ENCODE data around the gene EGLN2. TPM values are rescaled to one million over a fixed set of nuclear protein-coding genes. Genes with fewer than 3 reads are reported as not detected.

EGLN2 gene
- 74.6 to 83.1 TPM (median 83.0 TPM) in 3 replicates for total RNA-seq
- long read RNA-seq, transcript EGLN2-207 (5 exons, 2,821 nt): minor isoform, 17 of 250 reads
- long read RNA-seq, transcript EGLN2-201 (6 exons, 2,102 nt): major isoform, 218 of 250 reads
- long read RNA-seq, partial matches to known transcripts: 5 of 250 reads
- long read RNA-seq, other reads (novel, unspliced or antisense): 8 of 250 reads

- H3K9me3 Mint-ChIP-seq (ENCODE audit: low read depth): no peaks in the 10 kb centered on the region
- H3K27ac Mint-ChIP-seq (ENCODE audit: unreplicated experiment): peak within 1 kb of the TSS; percentile 95
- peak; percentile 100 for DNase-seq (ENCODE audit: low spot score)
- no peaks in the 10 kb centered on the region for H3K27me3 Mint-ChIP-seq (ENCODE audit: low read depth)
- peaks cover 10% of the 10 kb centered on the region for H3K36me3 Mint-ChIP-seq (ENCODE audit: low read depth)
- TF ChIP-seq CTCF (IDR thresholded peaks at IDR 0.05): peak; percentile 54
- peaks cover 52% of the 10 kb centered on the region for H3K4me1 Mint-ChIP-seq (ENCODE audit: low read depth)
- peak within 1 kb of the TSS; percentile 92 for H3K4me3 Mint-ChIP-seq (ENCODE audit: unreplicated experiment)
These were observed at the start of gene EGLN2 for GRCh38 chr19:40798683-40799557. Gene EGLN2 (plus strand): TSS chr19:40799191. CDS start chr19:40800573, 1,382 bp downstream.

GRCh38 chr19:40750058-40750873 is 48.7 kb upstream of the EGLN2 start, which contains the start of gene ACTMAP:
Gene ACTMAP (minus strand): TSS chr19:40750477. CDS start chr19:40749803, 674 bp downstream.
- Mint-ChIP-seq H3K4me1 (ENCODE audit: low read depth) (peaks cover 55% of the 10 kb centered on the region), H3K36me3 (ENCODE audit: low read depth) (peaks cover 3% of the 10 kb centered on the region), H3K27me3 (ENCODE audit: low read depth) (no peaks in the 10 kb centered on the region), H3K4me3 (ENCODE audit: unreplicated experiment) (peak within 1 kb of the TSS; percentile 94), H3K9me3 (ENCODE audit: low read depth) (no peaks in the 10 kb centered on the region), H3K27ac (ENCODE audit: unreplicated experiment) (peak within 1 kb of the TSS; percentile 99)
- DNase-seq (ENCODE audit: low spot score): peak; percentile 99
- no peak for TF ChIP-seq CTCF (IDR thresholded peaks at IDR 0.05)

- H3K4me1 Mint-ChIP-seq (ENCODE audit: low read depth): peaks cover 53% of the 10 kb centered on the region
- H3K9me3 Mint-ChIP-seq (ENCODE audit: low read depth): no peaks in the 10 kb centered on the region
- H3K4me3 Mint-ChIP-seq (ENCODE audit: unreplicated experiment): peak within 1 kb of the TSS; percentile 94
- TF ChIP-seq CTCF (IDR thresholded peaks at IDR 0.05): no peak
- DNase-seq (ENCODE audit: low spot score): peak; percentile 98
- H3K27ac Mint-ChIP-seq (ENCODE audit: unreplicated experiment): peak within 1 kb of the TSS; percentile 99
- peaks cover 5% of the 10 kb centered on the region for H3K36me3 Mint-ChIP-seq (ENCODE audit: low read depth)
- H3K27me3 Mint-ChIP-seq (ENCODE audit: low read depth): no peaks in the 10 kb centered on the region
These were observed 48.0 kb upstream of the EGLN2 start, which contains the start of gene SNRPA for GRCh38 chr19:40750874-40751537. Gene SNRPA (plus strand): TSS chr19:40751203. CDS start chr19:40751409, 206 bp downstream.

GRCh38 chr19:40752257-40752781 is 46.7 kb upstream of the EGLN2 start:
- no peaks in the 10 kb centered on the region for H3K9me3 Mint-ChIP-seq (ENCODE audit: low read depth)
- peaks cover 53% of the 10 kb centered on the region for H3K4me1 Mint-ChIP-seq (ENCODE audit: low read depth)
- DNase-seq (ENCODE audit: low spot score): no peak
- no peaks in the 10 kb centered on the region for H3K27me3 Mint-ChIP-seq (ENCODE audit: low read depth)
- TF ChIP-seq CTCF (IDR thresholded peaks at IDR 0.05): no peak
- H3K4me3 Mint-ChIP-seq (ENCODE audit: unreplicated experiment): peak overlapping the region; percentile 94
- peak overlapping the region; percentile 99 for H3K27ac Mint-ChIP-seq (ENCODE audit: unreplicated experiment)
- H3K36me3 Mint-ChIP-seq (ENCODE audit: low read depth): peaks cover 8% of the 10 kb centered on the region

Measured in chondrocyte (in vitro differentiated cells).